Measurements from ENCODE around the gene MRPL54. TPM values are rescaled to one million over a fixed set of nuclear protein-coding genes. Genes with fewer than 3 reads are reported as not detected.

Gene MRPL54
- total RNA-seq, 1 donor from 2014 or later: 43.5 TPM

GRCh38 chr19:3808420-3809143 is 46.1 kb downstream of the MRPL54 start:
- H3K4me3 Mint-ChIP-seq (ENCODE audit: unreplicated experiment): no peak overlapping the region
- Histone ChIP-seq H3K9me3 (ENCODE audit: insufficient read depth, low read depth, low read length) (no peaks in the 10 kb centered on the region), H2AFZ (ENCODE audit: low read depth, low read length) (no peak overlapping the region), H3K27ac (ENCODE audit: low read depth, low read length) (no peak overlapping the region), H3K36me3 (ENCODE audit: insufficient read depth, low read length) (no peaks in the 10 kb centered on the region), H4K20me1 (ENCODE audit: insufficient read depth, low read length) (no peaks in the 10 kb centered on the region), H3K9ac (ENCODE audit: low read length) (no peak overlapping the region), H3K4me2 (ENCODE audit: low read length) (no peak overlapping the region), H3K27me3 (ENCODE audit: insufficient read depth, low read length) (no peaks in the 10 kb centered on the region), H3K4me1 (ENCODE audit: insufficient read depth, low read length) (no peaks in the 10 kb centered on the region), H3K4me3 (ENCODE audit: insufficient read depth, low read depth, low read length) (no peak overlapping the region), H3K79me2 (ENCODE audit: insufficient read depth, low read length) (no peaks in the 10 kb centered on the region)
- TF ChIP-seq EZH2 (IDR thresholded peaks at IDR 0.05; ENCODE audit: insufficient read depth, low read length): no peak
- TF ChIP-seq, protein P1, sequence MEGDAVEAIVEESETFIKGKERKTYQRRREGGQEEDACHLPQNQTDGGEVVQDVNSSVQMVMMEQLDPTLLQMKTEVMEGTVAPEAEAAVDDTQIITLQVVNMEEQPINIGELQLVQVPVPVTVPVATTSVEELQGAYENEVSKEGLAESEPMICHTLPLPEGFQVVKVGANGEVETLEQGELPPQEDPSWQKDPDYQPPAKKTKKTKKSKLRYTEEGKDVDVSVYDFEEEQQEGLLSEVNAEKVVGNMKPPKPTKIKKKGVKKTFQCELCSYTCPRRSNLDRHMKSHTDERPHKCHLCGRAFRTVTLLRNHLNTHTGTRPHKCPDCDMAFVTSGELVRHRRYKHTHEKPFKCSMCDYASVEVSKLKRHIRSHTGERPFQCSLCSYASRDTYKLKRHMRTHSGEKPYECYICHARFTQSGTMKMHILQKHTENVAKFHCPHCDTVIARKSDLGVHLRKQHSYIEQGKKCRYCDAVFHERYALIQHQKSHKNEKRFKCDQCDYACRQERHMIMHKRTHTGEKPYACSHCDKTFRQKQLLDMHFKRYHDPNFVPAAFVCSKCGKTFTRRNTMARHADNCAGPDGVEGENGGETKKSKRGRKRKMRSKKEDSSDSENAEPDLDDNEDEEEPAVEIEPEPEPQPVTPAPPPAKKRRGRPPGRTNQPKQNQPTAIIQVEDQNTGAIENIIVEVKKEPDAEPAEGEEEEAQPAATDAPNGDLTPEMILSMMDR (IDR thresholded peaks at IDR 0.05; ENCODE audit: insufficient read depth, low read depth, low read length): no peak
- no peak for DNase-seq (ENCODE audit: low read depth)
- H3K9me3 Mint-ChIP-seq (ENCODE audit: unreplicated experiment): no peaks in the 10 kb centered on the region
- H3K27ac Mint-ChIP-seq (ENCODE audit: unreplicated experiment): no peak overlapping the region
- peaks cover 17% of the 10 kb centered on the region for H3K27me3 Mint-ChIP-seq (ENCODE audit: low read depth, unreplicated experiment)
- peaks cover 2% of the 10 kb centered on the region for H3K4me1 Mint-ChIP-seq (ENCODE audit: low read depth, unreplicated experiment)
- no peaks in the 10 kb centered on the region for H3K36me3 Mint-ChIP-seq (ENCODE audit: low read depth, unreplicated experiment)
- FAIRE-seq: no peak

DNA sequence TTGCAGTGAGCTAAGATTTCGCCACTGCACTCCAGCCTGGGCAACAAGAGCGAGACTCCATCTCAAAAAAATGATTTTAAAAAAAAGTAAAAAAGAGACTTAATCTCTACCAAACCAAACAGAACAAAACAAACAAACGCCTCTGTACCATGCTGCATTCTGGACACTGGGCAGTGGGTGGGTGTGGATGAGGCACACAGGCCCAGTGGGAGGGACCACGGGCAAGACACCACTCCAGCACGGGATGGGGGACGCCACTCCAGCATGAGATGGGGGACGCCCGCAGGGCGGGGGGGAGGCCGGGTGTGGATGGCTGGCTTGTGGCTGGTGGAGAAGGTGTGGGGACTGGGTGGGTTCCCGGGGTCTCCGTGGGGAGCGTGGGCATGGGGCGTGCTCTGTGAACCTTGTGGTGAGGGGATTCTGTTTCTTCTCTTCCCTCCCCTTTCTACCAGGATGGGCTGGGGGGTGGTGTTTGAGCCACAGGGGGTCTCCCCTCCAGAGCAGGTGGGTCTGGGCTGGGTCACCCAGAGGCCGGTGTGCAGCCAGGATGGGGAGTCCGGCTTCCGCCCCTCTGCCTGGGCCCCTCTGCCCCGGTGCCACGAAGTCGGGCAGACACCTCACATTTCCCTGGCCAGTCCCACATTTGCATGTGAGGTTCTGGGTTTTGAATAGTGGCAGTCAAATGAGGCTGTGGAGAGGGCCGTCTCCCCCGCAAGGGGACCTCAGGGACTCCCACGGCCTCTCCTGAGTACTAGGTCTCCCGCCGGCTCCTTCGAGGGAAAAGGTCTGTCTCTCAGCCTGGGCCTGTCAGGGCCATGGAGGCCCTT is 47.6 kb downstream of the MRPL54 start:
- Histone ChIP-seq H3K27me3 (ENCODE audit: insufficient read depth, low read length) (no peaks in the 10 kb centered on the region), H3K27ac (ENCODE audit: low read depth, low read length) (no peak overlapping the region), H3K9me3 (ENCODE audit: insufficient read depth, low read depth, low read length) (no peaks in the 10 kb centered on the region), H2AFZ (ENCODE audit: low read depth, low read length) (no peak overlapping the region), H3K9ac (ENCODE audit: low read length) (no peak overlapping the region), H3K4me1 (ENCODE audit: insufficient read depth, low read length) (no peaks in the 10 kb centered on the region), H4K20me1 (ENCODE audit: insufficient read depth, low read length) (no peaks in the 10 kb centered on the region), H3K79me2 (ENCODE audit: insufficient read depth, low read length) (no peaks in the 10 kb centered on the region), H3K36me3 (ENCODE audit: insufficient read depth, low read length) (no peaks in the 10 kb centered on the region), H3K4me3 (ENCODE audit: insufficient read depth, low read depth, low read length) (no peak overlapping the region), H3K4me2 (ENCODE audit: low read length) (no peak overlapping the region)
- Mint-ChIP-seq H3K36me3 (ENCODE audit: low read depth, unreplicated experiment) (no peaks in the 10 kb centered on the region), H3K4me1 (ENCODE audit: low read depth, unreplicated experiment) (peaks cover 2% of the 10 kb centered on the region), H3K27me3 (ENCODE audit: low read depth, unreplicated experiment) (peaks cover 11% of the 10 kb centered on the region), H3K9me3 (ENCODE audit: unreplicated experiment) (no peaks in the 10 kb centered on the region), H3K4me3 (ENCODE audit: unreplicated experiment) (no peak overlapping the region), H3K27ac (ENCODE audit: unreplicated experiment) (no peak overlapping the region)
- DNase-seq (ENCODE audit: low read depth): no peak
- TF ChIP-seq, protein P1 (IDR thresholded peaks at IDR 0.05; ENCODE audit: insufficient read depth, low read depth, low read length): no peak
- no peak for TF ChIP-seq EZH2 (IDR thresholded peaks at IDR 0.05; ENCODE audit: insufficient read depth, low read length)
- no peak for FAIRE-seq
